Body of pancreas (tissue), 4 donors: ENCODE results near the gene BAIAP2L1. TPM values are rescaled to one million over a fixed set of nuclear protein-coding genes. Genes with fewer than 3 reads are reported as not detected.

ENCODE experiments used
- ATAC-seq: fragments of 150-250 bp; one replicate; pipeline ENCODE4 v1.9.1; 2016
- DNase-seq, 4 donors: peaks; one replicate each; pipeline ENCODE4 v3.0.0-alpha.2; 2019
- H3K27ac ChIP-seq, 4 donors: fragments of 200-600 bp; sonication (generic); 1 replicate in 3 of 4; 2 replicates in 1 of 4; pipeline versions ENCODE4 v1.5.1 to v1.6.1; 2016 to 2019; ENCODE audit warnings: mild to moderate bottlenecking in 1 of 4, mixed read lengths in 1 of 4, moderate library complexity in 1 of 4
- H3K27me3 ChIP-seq, 2 donors: fragments of 200-600 bp; sonication (generic); one replicate each; pipeline ENCODE4 v1.6.0; 2016; ENCODE audit warnings: mild to moderate bottlenecking in 1 of 2
- H3K36me3 ChIP-seq, 2 donors: fragments of 200-600 bp; sonication (generic); replicated peaks in 1 of 2; 2 replicates each; pipeline ENCODE4 v1.5.1; 2016; ENCODE audit warnings: low read depth in 2 of 2; ENCODE audit not compliant: insufficient read depth in 1 of 2
- H3K4me1 ChIP-seq: fragments of 200-600 bp; sonication (generic); one replicate; pipeline ENCODE4 v1.6.0; 2016
- H3K4me3 ChIP-seq, 2 donors: fragments of 200-600 bp; sonication (generic); 1 replicate in 1 of 2; 2 replicates in 1 of 2; pipeline ENCODE4 v1.5.1; 2016 to 2019
- H3K9me3 ChIP-seq, 3 donors: fragments of 200-600 bp; sonication (generic); 1 replicate in 2 of 3; 2 replicates in 1 of 3; pipeline ENCODE4 v1.5.1; 2016
- CTCF ChIP-seq, 7 experiments: fragments of 450-650 bp in 4 of 7; fragments of 200-600 bp in 3 of 7; sonication (generic) in 3 of 7; IDR thresholded peaks; one replicate each; pipeline ENCODE4 v1.5.1; 2016 to 2019; ENCODE audit warnings: antibody characterized with exemption in 7 of 7
- POLR2A ChIP-seq, 3 donors: fragments of 450-650 bp; IDR thresholded peaks; one replicate each; pipeline ENCODE4 v1.6.1; 2016; ENCODE audit warnings: antibody characterized with exemption in 3 of 3, mild to moderate bottlenecking in 2 of 3
- WGBS, 2 donors: methylation state at CpG; one replicate each; pipeline ENCODE4 v1.1.5; 2017; 5-methylcytosine and 5-hydroxymethylcytosine counted together
- intact Hi-C: fragments of 100-400 bp; cut with DNase I; formaldehyde crosslinking; loops from one replicate; pipeline ENCODE4 v1.15.1; 2023
- total RNA-seq, 2 donors: library from RNA; depleted of rRNA; stranded (reverse); fragments of >200 nt; gene quantifications; one replicate each; pipeline ENCODE4 v1.1.0, GENCODE V29; 2016

Gene BAIAP2L1
- total RNA-seq, 2 donors from 2014 or later: 15.8 to 23.1 TPM

- ATAC-seq: no peak
- 79 to 80% methylated on average over 6 of the region's 6 CpGs for WGBS, 2 donors
- Histone ChIP-seq H3K36me3 (no peaks in the 10 kb centered on the region), H3K4me1 (peaks cover 12% of the 10 kb centered on the region), H3K27me3 (no peaks in the 10 kb centered on the region), H3K4me3 (no peak overlapping the region), H3K9me3 (no peaks in the 10 kb centered on the region), H3K27ac (no peak overlapping the region)
- DNase-seq: no peak
- intact Hi-C loops: no loop called here
- no peak for TF ChIP-seq POLR2A (IDR thresholded peaks at IDR 0.05)
- TF ChIP-seq CTCF (IDR thresholded peaks at IDR 0.05): no peak
Measured at GRCh38 chr7:98376711-98377110, 24.2 kb downstream of the BAIAP2L1 start.

- intact Hi-C loops: no loop called here
- no peaks in the 10 kb centered on the region for H3K36me3 ChIP-seq
- no peaks in the 10 kb centered on the region for H3K27me3 ChIP-seq
- no peak for ATAC-seq
- H3K4me1 ChIP-seq: peaks cover 16% of the 10 kb centered on the region
- TF ChIP-seq POLR2A (IDR thresholded peaks at IDR 0.05): no peak
- TF ChIP-seq CTCF (IDR thresholded peaks at IDR 0.05): no peak
- no peak overlapping the region for H3K4me3 ChIP-seq
- H3K9me3 ChIP-seq: no peaks in the 10 kb centered on the region
- no peak for DNase-seq
- no peak overlapping the region for H3K27ac ChIP-seq
- WGBS, 2 donors: 96 to 98% methylated on average over 7 of the region's 7 CpGs
Measured at GRCh38 chr7:98375664-98376063, 25.2 kb downstream of the BAIAP2L1 start.

DNA sequence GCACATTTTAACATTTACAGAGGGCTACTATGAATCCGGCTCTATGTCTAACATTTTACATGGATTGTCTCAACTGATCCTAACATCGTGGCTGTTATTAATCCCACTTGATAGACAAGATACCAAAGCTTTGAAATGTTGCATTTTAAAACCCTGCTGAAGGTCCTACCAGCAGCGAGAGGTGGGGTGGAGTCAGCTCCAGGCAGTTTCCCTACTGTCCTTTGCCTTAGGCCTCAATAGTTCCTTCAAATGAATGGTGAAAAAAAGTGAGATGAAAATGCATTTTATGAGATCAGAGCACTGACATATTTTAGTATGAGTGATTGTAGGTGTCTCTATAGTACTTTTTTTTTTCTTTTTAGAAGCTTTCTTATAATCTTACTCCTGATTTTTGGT lies 26.6 kb downstream of the BAIAP2L1 start:
- Histone ChIP-seq H3K27me3 (no peaks in the 10 kb centered on the region), H3K36me3 (no peaks in the 10 kb centered on the region), H3K4me3 (no peak overlapping the region), H3K9me3 (no peaks in the 10 kb centered on the region), H3K4me1 (peaks cover 18% of the 10 kb centered on the region), H3K27ac (no peak overlapping the region)
- 92 to 94% methylated on average over 3 of the region's 3 CpGs for WGBS, 2 donors
- DNase-seq (no peak), ATAC-seq (no peak)
- intact Hi-C loops: no loop called here
- TF ChIP-seq CTCF (IDR thresholded peaks at IDR 0.05): no peak
- TF ChIP-seq POLR2A (IDR thresholded peaks at IDR 0.05): no peak

- H3K4me3 ChIP-seq: no peak overlapping the region
- H3K27ac ChIP-seq: peak overlapping the region in 2 of 4 donors; percentile 1 to 32
- peaks cover 18% of the 10 kb centered on the region for H3K4me1 ChIP-seq
- ATAC-seq: no peak
- no peaks in the 10 kb centered on the region for H3K9me3 ChIP-seq
- no peaks in the 10 kb centered on the region for H3K27me3 ChIP-seq
- DNase-seq: peak in 1 of 4 donors; percentile 24
- 95 to 100% methylated on average over 3 of the region's 3 CpGs for WGBS, 2 donors
- TF ChIP-seq CTCF (IDR thresholded peaks at IDR 0.05): no peak
- TF ChIP-seq POLR2A (IDR thresholded peaks at IDR 0.05): no peak
- no peaks in the 10 kb centered on the region for H3K36me3 ChIP-seq
- intact Hi-C loops: no loop called here
Measured at GRCh38 chr7:98372993-98373392, 27.9 kb downstream of the BAIAP2L1 start.

DNA sequence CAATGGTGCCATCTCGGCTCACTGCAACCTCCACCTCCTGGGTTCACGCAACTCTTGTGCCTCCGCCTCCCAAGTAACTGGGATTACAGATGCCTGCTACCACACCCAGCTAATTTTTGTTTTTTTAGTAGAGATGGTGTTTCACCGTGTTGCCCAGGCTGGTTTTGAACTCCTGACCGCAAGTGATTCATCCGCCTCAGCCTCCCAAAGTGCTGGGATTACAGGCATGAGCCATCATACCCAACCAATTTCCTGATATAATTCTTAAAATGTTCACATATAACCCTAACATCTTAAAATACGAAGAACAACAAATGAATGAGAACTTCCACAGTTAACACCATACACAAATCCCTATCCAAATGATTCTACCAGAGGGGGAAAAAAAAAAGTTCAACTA lies 31.2 kb downstream of the BAIAP2L1 start:
- 94 to 96% methylated on average over 7 of the region's 7 CpGs for WGBS, 2 donors

More for the DNA sequence above, 31.2 kb downstream of the BAIAP2L1 start:
- Histone ChIP-seq H3K27me3 (no peaks in the 10 kb centered on the region), H3K36me3 (no peaks in the 10 kb centered on the region), H3K9me3 (no peaks in the 10 kb centered on the region), H3K27ac (no peak overlapping the region), H3K4me1 (peaks cover 18% of the 10 kb centered on the region), H3K4me3 (no peak overlapping the region)
- no peak for DNase-seq
- no peak for ATAC-seq
- TF ChIP-seq CTCF (IDR thresholded peaks at IDR 0.05) (no peak), POLR2A (IDR thresholded peaks at IDR 0.05) (no peak)
- intact Hi-C loops: no loop called here
